ENCODE results near the gene KCTD15.

DNA sequence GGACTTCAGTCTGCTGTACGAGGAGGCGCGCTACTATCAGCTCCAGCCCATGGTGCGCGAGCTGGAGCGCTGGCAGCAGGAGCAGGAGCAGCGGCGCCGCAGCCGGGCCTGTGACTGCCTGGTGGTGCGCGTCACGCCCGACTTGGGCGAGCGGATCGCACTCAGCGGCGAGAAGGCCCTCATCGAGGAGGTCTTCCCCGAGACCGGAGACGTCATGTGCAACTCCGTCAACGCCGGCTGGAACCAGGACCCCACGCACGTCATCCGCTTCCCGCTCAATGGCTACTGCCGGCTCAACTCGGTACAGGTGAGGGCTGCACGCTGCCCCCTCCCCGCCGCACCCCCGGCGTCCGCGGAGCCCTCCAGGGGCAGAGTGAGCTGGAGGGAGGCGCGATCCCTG is 14.6 kb downstream of the KCTD15 start:
- TF ChIP-seq CTCF (IDR thresholded peaks at IDR 0.05; ENCODE audit: insufficient read depth, low read length, poor library complexity, severe bottlenecking) (no peak), EZH2phosphoT487 (conservative IDR thresholded peaks at IDR 0.05; ENCODE audit: low read length) (no peak)
